ENCODE data around the gene WDR27.

DNA sequence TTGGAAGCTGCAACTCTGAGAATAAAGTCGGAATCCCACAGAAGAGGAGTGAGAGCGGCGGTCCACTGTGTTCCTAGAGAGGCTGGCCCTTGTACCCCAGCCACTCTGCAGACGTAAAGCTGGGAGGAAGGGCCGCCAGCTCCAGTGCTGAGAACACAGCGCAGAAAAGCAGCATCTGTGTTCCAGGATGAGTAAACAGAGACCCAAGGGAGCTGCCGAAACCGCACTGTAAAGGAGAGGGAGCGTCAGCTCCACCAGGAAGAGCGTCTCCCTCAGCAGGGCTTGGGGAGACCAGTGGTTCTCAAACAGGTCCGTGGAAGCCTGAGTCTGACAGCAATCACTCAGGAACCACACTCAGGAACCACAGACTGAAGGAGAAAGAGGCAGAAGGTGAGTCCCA lies 134.0 kb downstream of the WDR27 start:
- no peak for TF ChIP-seq REST (IDR thresholded peaks at IDR 0.05; ENCODE audit: insufficient read depth in 1 of 2, low read depth in 2 of 2, low read length in 2 of 2)
- no peak for TF ChIP-seq POLR2AphosphoS5 (IDR thresholded peaks at IDR 0.05; ENCODE audit: low read depth, low read length)
- TF ChIP-seq SIN3A (IDR thresholded peaks at IDR 0.05; ENCODE audit: borderline replicate concordance, insufficient read depth, low read length) = no peak
- TF ChIP-seq TAF1 (IDR thresholded peaks at IDR 0.05; ENCODE audit: borderline replicate concordance, insufficient read depth, low read length) = no peak
